Muscle of leg (tissue), 11 donors: ENCODE results near the gene ZCCHC24. TPM values are rescaled to one million over a fixed set of nuclear protein-coding genes. Genes with fewer than 3 reads are reported as not detected.

Experiments used
- DNase-seq: peaks from one replicate; pipeline ENCODE4 v3.0.0; 2013
- H3K27ac ChIP-seq: one replicate; pipeline ENCODE4 v1.5.1; 2013; ENCODE audit warnings: mild to moderate bottlenecking, low read length, control low read depth
- H3K27me3 ChIP-seq: one replicate; pipeline ENCODE4 v1.6.1; 2013; ENCODE audit warnings: low read length; ENCODE audit not compliant: control insufficient read depth, insufficient read depth
- H3K36me3 ChIP-seq: one replicate; pipeline ENCODE4 v1.6.1; 2013; ENCODE audit warnings: low read length; ENCODE audit not compliant: control insufficient read depth, insufficient read depth
- H3K4me1 ChIP-seq: one replicate; pipeline ENCODE4 v1.6.1; 2013; ENCODE audit warnings: low read length; ENCODE audit not compliant: control insufficient read depth, insufficient read depth
- H3K4me3 ChIP-seq: one replicate; pipeline ENCODE4 v1.5.1; 2013; ENCODE audit warnings: low read length, control low read depth
- H3K9me3 ChIP-seq: replicated peaks from 2 replicates; pipeline ENCODE4 v1.6.1; 2013; ENCODE audit warnings: low read depth, low read length; ENCODE audit not compliant: control insufficient read depth
- WGBS: methylation state at CpG from one replicate; pipeline ENCODE4 v1.1.5; 2013; ENCODE audit warnings: missing lambda C conversion rate; ENCODE audit not compliant: insufficient coverage; 5-methylcytosine and 5-hydroxymethylcytosine counted together
- polyA plus RNA-seq, 8 donors: library from polyadenylated mRNA; unstranded; fragments of 120-200 nt; gene quantifications; one replicate each; pipeline versions ENCODE4 v1.2.1 to v1.2.3, GENCODE V29; 2013; ENCODE audit warnings: inconsistent platforms in 1 of 8, low replicate concordance in 1 of 8; ENCODE audit not compliant: insufficient read length in 8 of 8, insufficient read depth in 1 of 8
- total RNA-seq: library from RNA; stranded (reverse); fragments of 120-200 nt; gene quantifications from one replicate; pipeline ENCODE4 v1.2.4, GENCODE V29; 2013

The ZCCHC24 gene
- total and polyA plus RNA-seq, 9 donors, result 25.0 to 65.5 (median 54.7) TPM

- no peak overlapping the region for H3K4me3 ChIP-seq
- H3K36me3 ChIP-seq, result peaks cover 36% of the 10 kb centered on the region
- no peak for DNase-seq
- H3K27ac ChIP-seq, result peak overlapping the region; percentile 20
- 82% methylated on average over 4 of the region's 14 CpGs for WGBS
- H3K27me3 ChIP-seq, result no peaks in the 10 kb centered on the region
- peaks cover 73% of the 10 kb centered on the region for H3K4me1 ChIP-seq
- H3K9me3 ChIP-seq, result no peaks in the 10 kb centered on the region
These were observed 3.0 kb downstream of the ZCCHC24 start for GRCh38 chr10:79442171-79443040.

GRCh38 chr10:79441433-79441832, 4.0 kb downstream of the ZCCHC24 start:
- H3K9me3 ChIP-seq, result no peaks in the 10 kb centered on the region
- peaks cover 73% of the 10 kb centered on the region for H3K4me1 ChIP-seq
- H3K27me3 ChIP-seq, result no peaks in the 10 kb centered on the region
- no peak for DNase-seq
- H3K27ac ChIP-seq, result no peak overlapping the region
- WGBS, result no CpG with 5 or more reads among the region's 1 CpG
- H3K36me3 ChIP-seq, result peaks cover 45% of the 10 kb centered on the region
- H3K4me3 ChIP-seq, result no peak overlapping the region

GRCh38 chr10:79440281-79440680, 5.1 kb downstream of the ZCCHC24 start:
- 90% methylated on average over 3 of the region's 6 CpGs for WGBS
- H3K4me3 ChIP-seq, result no peak overlapping the region
- no peak for DNase-seq

GRCh38 chr10:79438699-79439085, 6.7 kb downstream of the ZCCHC24 start:
- H3K9me3 ChIP-seq, result no peaks in the 10 kb centered on the region
- H3K27ac ChIP-seq, result peak overlapping the region; percentile 20
- H3K4me1 ChIP-seq, result peaks cover 91% of the 10 kb centered on the region
- H3K36me3 ChIP-seq, result peaks cover 55% of the 10 kb centered on the region
- no peak for DNase-seq
- no peaks in the 10 kb centered on the region for H3K27me3 ChIP-seq
- 33% methylated on average over 1 of the region's 3 CpGs for WGBS
- H3K4me3 ChIP-seq, result no peak overlapping the region

More at GRCh38 chr10:79440281-79440680, 5.1 kb downstream of the ZCCHC24 start:
- Histone ChIP-seq H3K27ac (peak overlapping the region; percentile 47), H3K9me3 (no peaks in the 10 kb centered on the region), H3K36me3 (peaks cover 49% of the 10 kb centered on the region), H3K4me1 (peaks cover 80% of the 10 kb centered on the region), H3K27me3 (no peaks in the 10 kb centered on the region)

DNA sequence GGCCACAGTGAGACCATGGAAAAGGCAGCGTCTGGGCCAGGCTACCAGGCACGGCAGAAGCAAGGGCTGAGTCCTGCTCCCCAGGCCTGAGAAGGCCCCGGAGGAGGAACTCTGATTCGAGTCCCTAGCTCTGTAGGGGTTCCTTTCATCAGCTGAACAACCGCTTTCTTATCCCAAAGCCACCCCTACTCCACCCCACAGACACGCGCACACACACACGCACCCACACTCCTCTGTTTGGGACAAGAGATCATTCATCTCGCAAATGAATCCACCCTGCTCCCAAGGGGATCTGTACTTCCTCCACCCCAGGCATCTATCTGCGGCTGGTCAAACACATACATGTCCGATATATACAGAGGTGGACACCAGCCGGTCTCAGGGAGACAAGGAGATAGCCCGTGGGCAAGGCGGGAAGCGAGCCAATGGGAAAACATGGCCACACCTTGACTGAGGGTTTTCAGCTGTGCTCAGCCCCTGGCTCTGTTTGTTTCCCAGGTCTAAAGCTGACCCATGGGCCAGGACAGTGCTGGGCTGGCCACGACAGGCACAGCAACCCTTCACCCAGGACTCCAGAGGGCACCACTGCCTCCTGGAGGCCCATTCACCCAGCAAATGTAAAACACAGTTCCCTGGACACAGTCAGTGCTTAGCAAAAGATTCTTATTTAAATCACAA, 7.3 kb downstream of the ZCCHC24 start:
- Histone ChIP-seq H3K4me1 (peaks cover 91% of the 10 kb centered on the region), H3K9me3 (no peaks in the 10 kb centered on the region), H3K27ac (peak overlapping the region; percentile 20), H3K4me3 (no peak overlapping the region), H3K27me3 (no peaks in the 10 kb centered on the region), H3K36me3 (peaks cover 58% of the 10 kb centered on the region)
- WGBS, result 68% methylated on average over 14 of the region's 16 CpGs
- DNase-seq, result no peak

DNA sequence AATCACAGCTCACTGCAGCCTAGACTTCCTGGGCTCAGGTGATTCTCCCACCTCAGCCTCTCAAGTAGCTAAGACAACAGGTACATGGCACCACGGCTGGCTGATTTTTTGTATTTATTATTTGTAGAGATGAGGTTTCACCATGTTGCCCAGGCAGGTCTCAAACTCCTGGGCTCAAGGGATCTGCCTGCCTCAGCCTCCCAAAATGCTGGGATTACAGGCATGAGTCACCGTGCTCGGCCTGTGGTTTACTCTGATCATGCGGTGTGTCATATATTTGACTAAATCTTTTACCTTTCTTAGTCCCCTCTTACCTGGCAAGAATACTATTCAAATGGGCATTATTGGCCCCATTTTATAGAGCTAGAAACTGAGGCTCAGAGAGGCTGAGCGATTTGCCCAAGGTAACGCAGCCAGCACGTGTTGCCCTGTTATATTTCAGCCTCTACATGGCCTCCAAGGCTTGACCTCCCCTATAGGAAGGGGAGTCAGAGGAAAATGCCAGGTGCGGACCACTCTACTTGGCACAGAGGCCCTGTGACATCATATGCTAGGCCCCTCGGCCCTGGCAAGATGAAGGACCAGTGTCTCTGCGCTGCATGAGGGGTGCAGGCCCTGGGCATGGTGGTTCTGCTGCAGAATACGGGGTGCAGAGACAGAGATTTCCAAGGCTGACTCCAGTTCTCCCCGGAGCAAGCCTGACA, 8.2 kb downstream of the ZCCHC24 start:
- H3K36me3 ChIP-seq, result peaks cover 59% of the 10 kb centered on the region
- peaks cover 91% of the 10 kb centered on the region for H3K4me1 ChIP-seq
- H3K27me3 ChIP-seq, result no peaks in the 10 kb centered on the region
- H3K4me3 ChIP-seq, result no peak overlapping the region
- DNase-seq, result no peak
- H3K9me3 ChIP-seq, result no peaks in the 10 kb centered on the region
- WGBS, result 90% methylated on average over 5 of the region's 12 CpGs
- H3K27ac ChIP-seq, result no peak overlapping the region

DNA sequence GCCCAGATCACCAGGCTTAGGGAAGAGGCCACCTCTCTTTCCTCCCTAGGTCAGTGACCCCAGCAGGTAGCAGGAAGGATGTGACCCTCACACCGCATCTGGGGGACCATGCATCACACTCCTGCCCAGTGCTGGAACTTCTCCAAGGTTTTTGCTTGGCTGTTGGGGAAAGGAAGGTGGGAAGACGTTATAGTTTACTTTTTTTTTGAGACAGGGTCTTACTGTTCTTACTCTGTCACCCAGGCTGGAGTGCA, 8.6 kb downstream of the ZCCHC24 start:
- no CpG with 5 or more reads among the region's 2 CpGs for WGBS
- no peaks in the 10 kb centered on the region for H3K9me3 ChIP-seq
- no peaks in the 10 kb centered on the region for H3K27me3 ChIP-seq
- peak; percentile 9 for DNase-seq
- H3K27ac ChIP-seq, result no peak overlapping the region
- H3K4me1 ChIP-seq, result peaks cover 91% of the 10 kb centered on the region
- no peak overlapping the region for H3K4me3 ChIP-seq
- H3K36me3 ChIP-seq, result peaks cover 59% of the 10 kb centered on the region

- WGBS, result 79% methylated on average over 15 of the region's 17 CpGs
- Histone ChIP-seq H3K9me3 (no peaks in the 10 kb centered on the region), H3K27me3 (no peaks in the 10 kb centered on the region), H3K4me1 (peaks cover 91% of the 10 kb centered on the region), H3K36me3 (peaks cover 59% of the 10 kb centered on the region), H3K4me3 (no peak overlapping the region), H3K27ac (peak overlapping the region; percentile 72)
- peak; percentile 3 for DNase-seq
These were observed 9.2 kb downstream of the ZCCHC24 start for GRCh38 chr10:79436066-79436849.

GRCh38 chr10:79435271-79436065, 10.0 kb downstream of the ZCCHC24 start:
- no peaks in the 10 kb centered on the region for H3K9me3 ChIP-seq
- H3K36me3 ChIP-seq, result peaks cover 63% of the 10 kb centered on the region
- no peaks in the 10 kb centered on the region for H3K27me3 ChIP-seq
- H3K4me3 ChIP-seq, result no peak overlapping the region
- 29% methylated on average over 8 of the region's 15 CpGs for WGBS
- peaks cover 91% of the 10 kb centered on the region for H3K4me1 ChIP-seq
- DNase-seq, result peak; percentile 46
- H3K27ac ChIP-seq, result peak overlapping the region; percentile 72
